K562 (cell line): ENCODE measurements around the gene STK16. TPM values are rescaled to one million over a fixed set of nuclear protein-coding genes. Genes with fewer than 3 reads are reported as not detected.

Experiments
- CBFA2T2 ChIP-seq: fragments of 450-650 bp; conservative IDR thresholded peaks from 2 replicates; pipeline ENCODE4 v1.6.1; 2017; ENCODE audit warnings: mild to moderate bottlenecking
- CREM ChIP-seq: IDR thresholded peaks from 2 replicates; pipeline ENCODE4 v1.6.1; 2014; ENCODE audit warnings: antibody characterized with exemption, low read depth
- ESRRB ChIP-seq: fragments of 250-450 bp; sonication (Bioruptor Pico); IDR thresholded peaks from 2 replicates; pipeline ENCODE4 v1.5.0; 2020; ENCODE audit warnings: mild to moderate bottlenecking, moderate library complexity, borderline replicate concordance
- ETV6 ChIP-seq, 3 experiments: fragments of 150-350 bp in 1 of 3; sonication (generic) in 1 of 3; formaldehyde crosslinking in 1 of 3; IDR thresholded peaks; 2 replicates each; pipeline versions ENCODE4 v1.6.1 to v1.8.0; 2014 to 2022; ENCODE audit warnings: borderline replicate concordance in 2 of 3, low read depth in 2 of 3, antibody characterized with exemption in 1 of 3, low read length in 1 of 3, mild to moderate bottlenecking in 1 of 3, missing genetic modification reagents in 1 of 3
- JUND ChIP-seq, 2 experiments: IDR thresholded peaks; 2 replicates in 1 of 2; 3 replicates in 1 of 2; pipeline ENCODE4 v1.6.1; 2011; ENCODE audit warnings: borderline replicate concordance in 2 of 2, low read depth in 2 of 2, low read length in 2 of 2, improper control_type of control experiment in 1 of 2, missing biosample characterization in 1 of 2, missing genetic modification characterization in 1 of 2, missing genetic modification reagents in 1 of 2
- MITF ChIP-seq: IDR thresholded peaks from 2 replicates; pipeline ENCODE4 v1.6.1; 2014; ENCODE audit warnings: antibody characterized with exemption
- MLX ChIP-seq, 2 experiments: fragments of 450-650 bp in 1 of 2; sonication (generic) in 1 of 2; formaldehyde crosslinking; conservative IDR thresholded peaks; 2 replicates each; pipeline versions ENCODE4 v1.4.0 to v1.8.1; 2020 to 2022; ENCODE audit warnings: mild to moderate bottlenecking in 1 of 2, missing genetic modification reagents in 1 of 2
- OTX1 ChIP-seq: fragments of 450-650 bp; formaldehyde crosslinking; IDR thresholded peaks from 2 replicates; pipeline ENCODE4 v1.4.0; 2022; ENCODE audit warnings: mild to moderate bottlenecking
- SP1 ChIP-seq: sonication (generic); formaldehyde crosslinking; IDR thresholded peaks from 2 replicates; pipeline ENCODE4 v1.8.1; 2022; ENCODE audit warnings: mild to moderate bottlenecking, missing genetic modification reagents
- TCF3 ChIP-seq: sonication (generic); formaldehyde crosslinking; IDR thresholded peaks from 2 replicates; pipeline ENCODE4 v1.4.0; 2020; ENCODE audit warnings: mild to moderate bottlenecking, missing genetic modification reagents
- ZMIZ1 ChIP-seq, 2 experiments: fragments of 150-350 bp in 1 of 2; IDR thresholded peaks; 2 replicates each; pipeline ENCODE4 v1.6.1; 2012 to 2016; ENCODE audit warnings: low read depth in 2 of 2, low read length in 2 of 2, mild to moderate bottlenecking in 1 of 2, moderate library complexity in 1 of 2
- ZNF75A ChIP-seq: fragments of 450-650 bp; formaldehyde crosslinking; IDR thresholded peaks from 2 replicates; pipeline ENCODE4 v1.4.0; 2020; ENCODE audit warnings: mild to moderate bottlenecking
- ZNF766 ChIP-seq: fragments of 200-800 bp; sonication (Bioruptor generic); conservative IDR thresholded peaks from 2 replicates; pipeline ENCODE4 v1.6.1; 2016; ENCODE audit warnings: missing genetic modification characterization, missing compliant biosample characterization
- polyA plus RNA-seq, 8 experiments: library from polyadenylated mRNA; depleted of rRNA in 4 of 8; stranded (reverse) in 5 of 8; unstranded in 3 of 8; fragments of >200 nt; fragmentation: Nextera tagmentation in 2 of 8; fragmentation: Illumina TruSeq in 1 of 8; extraction: Ambion mirVana in 2 of 8; extraction: Trizol in 1 of 8; gene quantifications; 2 replicates each; pipeline versions ENCODE4 v1.2.1 to v1.2.3, GENCODE V29; 2011 to 2014; ENCODE audit warnings: inconsistent platforms in 1 of 8, missing spikeins in 1 of 8
- total RNA-seq, 7 experiments: library from RNA; depleted of rRNA in 6 of 7; stranded (reverse); fragments of >200 nt in 6 of 7; fragmentation: Illumina TruSeq in 2 of 7; extraction: Trizol in 2 of 7; gene quantifications; 2 replicates each; pipeline versions ENCODE4 v1.2.1 to v1.2.3, GENCODE V29; 2011 to 2021; ENCODE audit warnings: low replicate concordance in 1 of 7
- TF ChIP-seq, protein P1 (sequence below): fragments of 250-450 bp; sonication (Bioruptor Pico); IDR thresholded peaks from 2 replicates; pipeline ENCODE4 v1.4.0; 2020
- TF ChIP-seq, protein P2 (sequence below): sonication (generic); formaldehyde crosslinking; IDR thresholded peaks from 2 replicates; pipeline ENCODE4 v1.8.0; 2022; ENCODE audit warnings: missing genetic modification reagents, mild to moderate bottlenecking, borderline replicate concordance

STK16 gene
- total and polyA plus RNA-seq, 9 of the 15 experiments (the other 6 are each of a cell fraction or from before 2014, with no cell fraction given): 5.4 to 36.2 (median 17.8) TPM

DNA sequence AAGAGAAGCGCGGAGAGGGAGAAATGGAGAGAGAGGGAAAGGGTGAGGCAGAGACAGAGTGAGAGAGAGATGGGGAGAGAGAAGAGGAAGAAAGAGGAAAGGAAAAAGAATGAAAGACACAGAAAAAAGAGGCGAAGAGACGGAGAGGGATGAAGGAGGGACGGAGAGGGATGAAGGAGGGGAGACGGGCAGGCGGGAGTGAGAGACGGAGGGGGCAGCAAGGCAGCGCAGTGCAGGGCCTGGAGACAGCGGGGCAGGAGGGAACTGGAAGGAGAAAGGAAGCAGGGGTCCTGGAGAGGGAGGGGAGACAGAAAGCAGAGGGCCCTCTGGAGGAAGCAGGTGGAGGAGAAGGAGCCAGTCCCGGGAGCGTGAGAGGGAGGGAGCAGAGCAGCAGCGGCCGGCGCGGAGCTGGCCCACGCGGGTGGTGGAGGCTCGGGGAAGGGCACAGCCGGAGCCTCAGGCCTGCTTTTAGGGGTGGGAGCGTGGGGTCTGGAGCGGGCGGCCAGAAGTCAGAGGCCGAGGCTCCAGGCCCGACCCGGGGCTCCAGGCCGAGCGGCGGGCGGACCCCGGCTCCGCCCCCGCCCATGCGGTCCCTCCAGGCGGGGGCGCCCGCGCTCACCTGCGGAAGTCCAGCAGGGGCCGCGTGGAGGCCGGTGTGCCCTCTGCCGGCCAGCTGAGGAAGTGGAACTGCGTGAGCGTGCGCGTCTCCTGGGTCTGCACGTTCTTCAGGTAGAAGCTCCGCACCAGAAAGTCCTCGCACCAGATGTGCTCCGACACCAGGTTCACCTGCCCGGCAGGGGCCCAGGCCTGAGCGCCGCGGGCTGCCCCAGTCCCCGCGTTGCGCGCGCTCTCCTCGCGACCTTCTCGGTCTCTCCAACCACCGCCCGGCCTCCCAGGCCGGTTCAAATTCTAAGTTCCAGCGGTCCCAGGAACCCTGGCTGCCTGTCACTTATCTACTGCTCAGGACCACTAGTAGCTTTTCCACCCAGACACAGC lies 49.4 kb downstream of the STK16 start (continued):
- no peak for TF ChIP-seq MITF
- peak; percentile 81 for TF ChIP-seq CREM
- no peak for TF ChIP-seq ETV6 (IDR thresholded peaks at IDR 0.05; ENCODE audit: borderline replicate concordance in 1 of 2, low read depth in 2 of 2, low read length in 1 of 2)
- TF ChIP-seq ETV6 (CRISPR knock-in tag; IDR thresholded peaks at IDR 0.05; ENCODE audit: borderline replicate concordance): no peak
- TF ChIP-seq CBFA2T2: no peak
- TF ChIP-seq ZNF75A (CRISPR knock-in tag): no peak
- TF ChIP-seq, protein P1, sequence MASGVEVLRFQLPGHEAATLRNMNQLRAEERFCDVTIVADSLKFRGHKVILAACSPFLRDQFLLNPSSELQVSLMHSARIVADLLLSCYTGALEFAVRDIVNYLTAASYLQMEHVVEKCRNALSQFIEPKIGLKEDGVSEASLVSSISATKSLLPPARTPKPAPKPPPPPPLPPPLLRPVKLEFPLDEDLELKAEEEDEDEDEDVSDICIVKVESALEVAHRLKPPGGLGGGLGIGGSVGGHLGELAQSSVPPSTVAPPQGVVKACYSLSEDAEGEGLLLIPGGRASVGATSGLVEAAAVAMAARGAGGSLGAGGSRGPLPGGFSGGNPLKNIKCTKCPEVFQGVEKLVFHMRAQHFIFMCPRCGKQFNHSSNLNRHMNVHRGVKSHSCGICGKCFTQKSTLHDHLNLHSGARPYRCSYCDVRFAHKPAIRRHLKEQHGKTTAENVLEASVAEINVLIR (CRISPR knock-in tag): no peak
- no peak for TF ChIP-seq OTX1
- no peak for TF ChIP-seq ESRRB (CRISPR knock-in tag)
- TF ChIP-seq MLX (CRISPR knock-in tag; conservative IDR thresholded peaks at IDR 0.05): no peak
- no peak for TF ChIP-seq JUND (IDR thresholded peaks at IDR 0.05; ENCODE audit: borderline replicate concordance, low read depth, low read length)
- no peak; the same call in 2 of the 3 replicates for TF ChIP-seq JUND (tag; IDR thresholded peaks at IDR 0.05; ENCODE audit: borderline replicate concordance, low read depth, low read length)
- peak; percentile 23; the same call in 1 of the 2 replicates for TF ChIP-seq TCF3 (CRISPR knock-in tag)
- TF ChIP-seq, protein P2, sequence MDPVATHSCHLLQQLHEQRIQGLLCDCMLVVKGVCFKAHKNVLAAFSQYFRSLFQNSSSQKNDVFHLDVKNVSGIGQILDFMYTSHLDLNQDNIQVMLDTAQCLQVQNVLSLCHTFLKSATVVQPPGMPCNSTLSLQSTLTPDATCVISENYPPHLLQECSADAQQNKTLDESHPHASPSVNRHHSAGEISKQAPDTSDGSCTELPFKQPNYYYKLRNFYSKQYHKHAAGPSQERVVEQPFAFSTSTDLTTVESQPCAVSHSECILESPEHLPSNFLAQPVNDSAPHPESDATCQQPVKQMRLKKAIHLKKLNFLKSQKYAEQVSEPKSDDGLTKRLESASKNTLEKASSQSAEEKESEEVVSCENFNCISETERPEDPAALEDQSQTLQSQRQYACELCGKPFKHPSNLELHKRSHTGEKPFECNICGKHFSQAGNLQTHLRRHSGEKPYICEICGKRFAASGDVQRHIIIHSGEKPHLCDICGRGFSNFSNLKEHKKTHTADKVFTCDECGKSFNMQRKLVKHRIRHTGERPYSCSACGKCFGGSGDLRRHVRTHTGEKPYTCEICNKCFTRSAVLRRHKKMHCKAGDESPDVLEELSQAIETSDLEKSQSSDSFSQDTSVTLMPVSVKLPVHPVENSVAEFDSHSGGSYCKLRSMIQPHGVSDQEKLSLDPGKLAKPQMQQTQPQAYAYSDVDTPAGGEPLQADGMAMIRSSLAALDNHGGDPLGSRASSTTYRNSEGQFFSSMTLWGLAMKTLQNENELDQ (CRISPR knock-in tag): no peak
- TF ChIP-seq SP1 (CRISPR knock-in tag): 0 out of 2 replicates have a peak, but pooled peaks have one; percentile 28
- TF ChIP-seq ZMIZ1 (IDR thresholded peaks at IDR 0.05; ENCODE audit: low read depth in 2 of 2, low read length in 2 of 2): no peak
- no peak for TF ChIP-seq ZNF766 (CRISPR knock-in tag)
